Suppressor macrophage treated with lipopolysaccharide for 1 hour (primary cell): ENCODE measurements around the gene CCIN.
A peak's percentile ranks its signal among the peaks of the same experiment; 100 is the strongest.
"Not testable (repeated sequence)": the region's sequence is repeated elsewhere in the genome, so short reads cannot be mapped to it uniquely, and the experiment has no call there.

ENCODE experiments used
- DNase-seq, 3 donors: peaks; one replicate each; pipeline ENCODE4 v3.0.0-alpha.2; 2020 to 2022

The CCIN gene

DNA sequence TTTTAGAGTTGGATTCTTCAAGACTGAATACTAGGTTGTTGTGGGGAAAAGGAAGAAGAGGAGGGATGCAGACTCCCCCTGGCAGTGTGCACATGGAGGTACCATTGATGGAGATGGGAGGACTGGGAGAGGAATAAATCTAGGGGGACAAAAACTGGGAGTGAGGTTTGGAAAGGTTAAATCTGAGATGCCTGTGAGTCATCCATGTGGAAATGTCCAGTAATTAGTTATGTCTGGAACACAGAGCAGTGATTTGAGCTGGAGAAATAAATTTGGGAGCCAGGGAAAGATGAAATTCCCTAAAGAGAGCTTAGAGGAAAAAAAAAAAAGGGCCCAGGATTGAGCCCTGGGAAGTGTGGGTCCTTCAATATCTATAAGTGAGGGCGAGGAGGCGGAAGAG lies 8.0 kb upstream of the CCIN start:
- DNase-seq, result peak in 1 of 3 donors; percentile 15

DNA sequence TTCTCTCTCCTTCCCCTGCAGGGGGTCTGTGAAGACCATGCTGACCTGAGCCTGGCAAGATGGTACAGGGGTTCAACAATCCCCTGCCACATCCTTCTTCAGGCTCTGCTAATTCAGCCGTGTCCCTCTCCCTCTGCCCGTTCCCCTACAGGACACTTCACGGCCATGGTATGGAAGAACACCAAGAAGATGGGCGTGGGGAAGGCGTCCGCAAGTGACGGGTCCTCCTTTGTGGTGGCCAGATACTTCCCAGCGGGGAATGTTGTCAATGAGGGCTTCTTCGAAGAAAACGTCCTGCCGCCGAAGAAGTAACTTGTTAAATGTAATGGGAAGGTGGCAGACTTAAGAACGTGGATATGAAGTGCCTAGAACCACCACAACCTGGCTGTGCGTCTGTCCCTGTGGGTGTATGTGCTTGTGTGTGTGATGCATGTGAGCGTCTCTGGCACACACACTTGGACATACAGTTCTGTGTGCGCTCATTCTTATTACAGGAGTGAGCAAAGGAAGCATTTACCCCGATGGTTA lies 6.9 kb upstream of the CCIN start:
- peak in 1 of 3 donors; percentile 15 for DNase-seq

DNA sequence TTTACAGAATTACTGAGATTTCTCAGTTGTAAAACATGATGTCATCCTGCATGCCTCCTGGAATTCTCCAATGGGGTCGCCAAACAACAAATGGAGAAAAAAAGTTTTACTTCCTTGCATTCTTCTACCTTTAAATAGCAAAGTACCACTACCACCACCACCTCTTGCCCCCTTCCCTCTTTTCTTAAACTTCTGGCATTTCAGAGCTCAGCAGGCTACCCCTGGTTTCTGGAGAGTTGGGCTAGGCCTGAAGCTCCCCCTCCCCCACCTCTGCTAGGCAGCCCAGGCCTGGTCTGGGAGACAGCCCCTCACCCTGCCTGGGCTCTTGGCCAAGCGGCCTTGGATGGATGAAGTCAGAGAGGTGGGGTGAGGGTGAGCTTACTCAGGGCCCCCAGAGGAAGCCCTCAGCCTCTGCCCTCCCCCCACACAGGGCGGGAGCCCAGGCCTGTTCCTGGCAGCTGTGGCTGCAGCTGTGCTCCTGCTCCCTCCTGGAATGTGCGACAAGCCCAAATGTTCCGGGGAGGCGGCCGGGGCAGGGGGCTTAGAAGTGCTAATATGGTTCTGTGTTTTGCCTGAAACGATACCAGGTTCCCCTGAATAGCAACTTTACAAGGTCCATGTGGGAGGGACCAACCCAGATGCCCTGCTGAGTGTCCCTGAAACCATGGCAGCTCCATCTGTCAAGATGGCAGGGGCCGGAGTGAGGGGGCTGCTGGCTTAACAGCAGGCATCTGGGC lies 6.0 kb upstream of the CCIN start:
- DNase-seq, result peak in 1 of 3 donors; percentile 17

DNA sequence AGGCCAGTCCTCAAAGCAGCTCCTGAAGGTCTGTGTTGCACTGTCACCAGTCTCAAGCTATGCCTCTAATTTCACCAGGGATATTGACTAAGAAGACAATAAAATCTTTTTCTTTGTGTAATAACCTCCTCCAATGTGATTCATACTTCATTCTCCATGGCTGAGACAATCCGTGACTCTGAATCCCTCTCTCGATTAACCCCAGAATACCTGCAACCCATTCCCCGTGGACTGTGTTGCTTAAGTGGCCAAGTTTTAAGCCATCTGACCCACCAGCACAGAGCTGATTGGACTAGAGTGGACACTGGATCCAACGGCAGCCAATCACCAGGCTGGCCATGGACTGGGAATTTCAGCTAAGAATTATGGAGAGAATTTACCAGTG lies 5.4 kb upstream of the CCIN start:
- peak in 1 of 3 donors; percentile 16 for DNase-seq

DNA sequence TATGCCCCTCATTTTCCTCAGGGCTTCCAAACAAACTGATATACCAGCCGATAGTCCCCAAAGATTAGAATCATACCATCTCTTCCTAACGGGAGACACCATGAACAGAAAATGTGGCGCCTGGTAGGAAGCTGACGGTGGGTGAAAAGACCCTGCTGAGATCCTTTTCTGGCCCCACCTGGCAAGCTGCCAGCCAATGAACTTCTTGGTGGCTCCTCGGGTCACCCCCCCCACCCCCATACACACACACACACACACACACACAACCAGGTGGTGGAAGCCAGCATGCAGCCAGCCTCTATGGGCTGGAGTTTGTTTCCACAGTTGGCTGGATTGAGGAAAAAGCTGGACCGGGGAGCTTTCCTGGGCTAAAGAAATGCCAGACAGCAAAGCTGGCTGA lies 4.8 kb upstream of the CCIN start:
- DNase-seq, result peak in 1 of 3 donors; percentile 10

DNA sequence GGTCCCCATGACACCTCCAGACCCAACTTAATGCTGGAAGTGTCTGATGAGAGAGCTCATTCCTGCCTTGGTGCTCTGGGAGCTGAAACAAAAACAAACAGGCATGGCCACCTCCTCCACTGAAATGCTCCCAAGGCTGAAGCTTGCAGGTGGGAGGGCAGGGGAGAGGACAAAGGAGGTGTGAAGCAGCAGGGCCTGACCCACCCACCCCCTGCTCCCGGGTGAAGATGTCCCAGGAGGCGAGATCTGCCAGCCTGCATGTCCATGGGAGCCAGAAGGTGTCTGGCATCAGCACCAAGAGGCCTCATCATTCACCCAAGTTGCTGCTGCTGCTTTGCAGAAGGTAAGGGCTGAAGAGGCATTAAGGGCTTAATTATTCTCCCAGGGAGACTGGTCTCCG lies 4.2 kb upstream of the CCIN start:
- DNase-seq, result peak in 1 of 3 donors; percentile 14

DNA sequence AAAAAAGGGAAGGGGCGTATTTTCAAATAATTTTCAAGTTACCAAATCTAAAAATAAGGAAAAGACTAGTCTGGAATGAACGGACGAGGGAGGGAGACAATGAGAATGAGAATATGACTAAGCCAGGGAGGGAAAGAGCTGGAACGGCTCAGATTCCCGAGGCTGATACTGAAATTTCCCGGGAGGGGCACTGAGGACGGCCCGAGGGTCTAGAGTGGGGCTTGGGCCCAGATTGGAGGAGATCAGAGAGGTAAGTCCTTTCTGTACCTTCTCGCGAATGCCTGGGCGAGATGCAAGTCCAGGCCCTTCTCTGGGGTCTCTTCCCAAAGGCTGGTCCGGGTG lies 3.4 kb upstream of the CCIN start:
- peak in 1 of 3 donors; percentile 16 for DNase-seq

DNA sequence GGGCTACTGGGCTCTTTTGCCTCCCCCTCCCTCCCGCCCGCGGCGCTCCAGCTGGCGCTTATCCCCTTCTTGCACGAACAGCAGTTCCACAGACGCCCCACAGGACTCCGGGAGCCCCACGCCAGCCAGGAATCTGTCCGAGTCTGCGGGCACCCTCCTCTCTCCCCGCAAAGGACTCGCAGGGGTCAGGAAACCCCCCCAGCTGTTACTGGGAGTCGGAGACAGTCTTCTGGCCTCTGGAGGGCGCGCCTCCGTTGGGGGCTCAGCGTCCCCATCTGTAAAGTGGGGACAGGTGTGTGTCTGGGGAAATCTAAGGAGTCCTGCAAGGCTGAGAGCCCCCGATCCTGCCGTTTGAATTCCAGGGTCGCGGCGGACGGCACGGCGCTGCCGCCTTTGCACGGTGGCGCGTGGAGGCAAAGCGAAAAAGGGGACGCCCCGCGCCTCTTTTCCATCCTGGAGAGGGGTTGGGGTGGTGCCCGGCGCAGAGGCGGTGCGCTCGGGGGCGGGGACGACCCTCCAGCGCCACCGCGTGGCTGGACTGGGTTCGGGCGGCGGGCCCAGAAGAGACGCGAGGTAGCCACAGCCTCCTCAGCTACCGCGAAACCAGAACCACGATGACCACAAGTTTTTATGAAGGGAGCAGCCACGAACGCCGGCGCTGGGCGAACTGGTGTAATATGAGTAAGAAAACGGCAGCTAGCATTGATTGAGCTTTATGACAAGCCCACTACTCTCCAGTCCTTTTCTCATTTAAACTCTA lies 2.8 kb upstream of the CCIN start:
- DNase-seq, result peak; percentile 82 to 92 (median 89)

DNA sequence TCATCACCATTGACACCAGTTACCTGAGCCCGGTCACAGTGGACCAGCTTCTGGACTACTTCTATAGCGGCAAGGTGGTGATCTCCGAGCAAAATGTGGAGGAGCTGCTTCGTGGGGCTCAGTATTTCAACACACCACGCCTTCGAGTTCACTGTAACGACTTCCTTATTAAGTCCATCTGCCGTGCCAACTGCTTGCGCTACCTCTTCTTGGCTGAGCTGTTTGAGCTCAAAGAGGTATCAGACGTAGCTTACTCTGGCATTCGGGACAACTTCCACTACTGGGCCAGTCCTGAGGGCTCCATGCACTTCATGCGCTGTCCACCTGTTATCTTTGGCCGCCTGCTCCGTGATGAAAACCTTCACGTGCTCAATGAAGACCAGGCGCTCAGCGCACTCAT lies 520 bp downstream of the CCIN start:
- DNase-seq, result peak; percentile 38 to 49 (median 48)

DNA sequence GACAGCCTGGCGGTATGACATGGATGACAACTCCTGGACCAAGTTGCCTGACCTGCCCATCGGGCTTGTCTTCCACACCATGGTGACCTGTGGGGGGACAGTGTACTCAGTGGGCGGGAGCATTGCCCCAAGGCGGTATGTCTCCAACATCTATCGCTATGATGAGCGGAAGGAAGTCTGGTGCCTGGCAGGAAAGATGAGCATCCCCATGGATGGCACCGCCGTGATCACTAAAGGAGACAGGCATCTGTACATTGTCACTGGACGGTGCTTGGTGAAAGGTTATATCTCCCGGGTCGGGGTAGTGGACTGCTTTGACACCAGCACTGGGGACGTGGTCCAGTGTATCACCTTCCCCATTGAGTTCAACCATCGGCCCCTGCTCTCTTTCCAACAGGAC lies 1.3 kb downstream of the CCIN start:
- peak in 1 of 3 donors; percentile 16 for DNase-seq

DNA sequence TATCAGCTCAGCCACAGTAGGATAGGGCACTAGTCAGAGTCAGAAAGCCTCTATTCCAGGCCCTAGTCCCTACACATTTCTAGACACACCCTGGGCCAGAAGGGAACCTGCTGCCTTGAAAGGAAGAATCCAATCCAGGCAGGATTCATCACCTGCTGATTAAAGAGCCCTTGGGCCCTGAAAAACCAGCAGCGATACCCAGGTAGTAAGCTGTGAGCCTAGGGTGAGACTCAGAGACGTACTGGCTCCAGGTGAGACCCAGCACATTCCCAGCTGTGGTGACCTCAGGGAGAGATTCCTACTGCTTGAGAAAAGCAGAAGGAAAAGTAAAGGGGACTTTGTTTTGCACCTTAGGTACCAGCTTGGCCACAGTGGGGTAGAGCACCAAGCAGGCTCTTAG lies 4.7 kb downstream of the CCIN start:
- no peak for DNase-seq

DNA sequence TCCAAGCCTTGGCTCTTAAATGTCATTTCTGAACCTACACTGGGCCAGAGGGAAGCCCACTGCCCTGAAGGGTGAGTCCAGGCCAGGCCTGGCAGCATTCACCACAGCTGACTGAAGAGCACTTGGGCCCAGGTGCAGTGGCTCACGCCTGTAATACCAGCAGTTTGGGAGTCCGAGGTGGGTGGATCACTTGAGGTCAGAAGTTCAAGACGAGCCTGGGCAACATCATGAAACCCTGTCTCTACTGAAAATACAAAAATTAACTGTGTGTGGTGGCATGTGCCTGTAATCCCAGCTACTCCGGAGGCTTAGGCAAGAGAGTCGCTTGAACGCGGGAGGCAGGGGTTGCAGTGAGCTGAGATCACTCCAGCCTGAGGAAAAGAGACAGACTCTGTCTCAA lies 5.1 kb downstream of the CCIN start:
- no peak for DNase-seq

DNA sequence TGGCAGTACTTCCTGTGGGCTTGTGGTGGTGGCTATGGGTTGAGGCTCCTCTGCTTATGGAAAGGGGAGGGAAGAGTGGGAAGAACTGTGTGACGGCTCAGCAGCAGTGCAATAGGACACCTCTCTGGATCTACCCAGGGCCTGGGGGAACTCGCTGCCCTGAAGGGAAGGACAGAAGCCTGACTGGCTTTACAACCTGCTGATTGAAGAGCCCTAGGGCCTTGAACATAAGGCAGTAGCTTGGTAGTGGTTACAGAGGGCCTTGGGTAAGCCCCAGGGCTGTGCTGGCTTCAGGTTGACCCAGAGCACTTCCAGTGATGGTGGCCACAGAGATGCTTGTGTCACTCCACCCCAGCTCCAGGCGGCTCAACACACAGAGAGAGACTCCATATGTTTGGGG lies 5.5 kb downstream of the CCIN start:
- no peak for DNase-seq

DNA sequence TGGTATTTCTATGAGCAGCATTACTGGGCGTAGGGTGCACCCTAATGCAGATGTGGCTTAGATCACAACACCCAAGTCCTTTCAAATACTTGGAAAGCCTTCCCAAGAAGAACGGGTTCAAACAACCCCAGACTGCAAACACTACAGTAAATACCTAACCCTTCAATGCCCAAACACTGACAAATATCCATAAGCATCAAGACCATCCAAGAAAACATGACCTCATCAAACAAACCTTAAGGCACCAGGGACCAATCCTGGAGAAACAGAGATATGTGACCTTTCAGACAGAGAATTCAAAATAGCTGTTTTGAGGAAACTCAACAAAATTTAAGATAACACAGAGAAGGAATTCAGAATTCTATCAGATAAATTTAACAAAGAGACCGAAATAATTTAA lies 6.0 kb downstream of the CCIN start:
- not testable (repeated sequence) for DNase-seq

DNA sequence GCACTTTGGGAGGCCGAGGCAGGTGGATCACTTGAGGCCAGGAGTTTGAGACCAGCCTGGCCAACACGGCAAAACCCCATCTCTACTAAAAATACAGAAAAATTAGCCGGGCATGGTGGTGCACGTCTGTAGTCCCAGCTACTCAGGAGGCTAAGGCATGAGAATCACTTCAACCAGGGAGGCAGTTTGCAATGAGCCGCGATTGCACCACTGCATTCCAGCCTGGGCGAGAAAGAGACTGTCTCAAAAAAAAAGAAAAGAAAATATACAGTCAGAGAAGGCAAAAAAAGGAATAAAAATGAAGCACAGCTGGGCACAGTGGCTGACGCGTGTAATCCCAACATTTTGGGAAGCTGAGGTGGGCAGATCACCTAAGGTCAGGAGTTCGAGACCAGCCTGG lies 7.3 kb downstream of the CCIN start:
- peak in 1 of 3 donors; percentile 6 for DNase-seq

DNA sequence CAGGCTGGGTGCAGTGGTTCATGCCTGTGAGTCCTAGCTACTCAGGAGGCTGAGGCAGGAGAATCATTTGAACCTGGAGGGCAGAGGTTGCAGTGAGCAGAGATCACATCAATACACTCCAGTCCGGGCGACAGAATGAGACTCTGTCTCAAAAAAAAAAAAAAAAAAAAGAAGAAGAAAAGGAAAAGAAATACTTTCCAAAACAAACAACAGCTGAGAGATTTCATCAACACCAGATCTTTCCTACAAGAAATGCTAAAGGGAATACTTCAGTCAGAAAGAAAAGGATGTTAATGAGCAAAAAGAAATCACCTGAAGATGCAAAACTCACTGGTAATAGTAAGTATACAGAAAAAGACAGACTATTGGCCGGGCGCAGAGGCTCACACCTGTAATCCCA lies 8.4 kb downstream of the CCIN start:
- no peak for DNase-seq

DNA sequence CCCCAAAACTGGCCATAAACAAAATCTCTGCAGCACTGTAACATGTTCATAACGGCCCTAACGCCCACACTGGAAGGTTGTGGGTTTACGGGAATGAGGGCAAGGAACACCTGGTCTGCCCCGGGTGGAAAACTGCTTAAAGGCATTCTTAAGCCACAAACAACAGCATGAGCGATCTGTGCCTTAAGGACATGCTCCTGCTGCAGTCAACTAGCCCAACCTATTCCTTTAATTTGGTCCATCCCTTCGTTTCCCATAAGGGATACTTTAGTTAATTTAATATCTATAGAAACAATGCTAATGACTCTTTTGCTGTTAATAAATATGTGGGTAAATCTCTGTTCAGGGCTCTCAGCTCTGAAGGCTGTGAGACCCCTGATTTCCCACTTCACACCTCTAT lies 11.1 kb downstream of the CCIN start:
- not testable (repeated sequence) for DNase-seq

DNA sequence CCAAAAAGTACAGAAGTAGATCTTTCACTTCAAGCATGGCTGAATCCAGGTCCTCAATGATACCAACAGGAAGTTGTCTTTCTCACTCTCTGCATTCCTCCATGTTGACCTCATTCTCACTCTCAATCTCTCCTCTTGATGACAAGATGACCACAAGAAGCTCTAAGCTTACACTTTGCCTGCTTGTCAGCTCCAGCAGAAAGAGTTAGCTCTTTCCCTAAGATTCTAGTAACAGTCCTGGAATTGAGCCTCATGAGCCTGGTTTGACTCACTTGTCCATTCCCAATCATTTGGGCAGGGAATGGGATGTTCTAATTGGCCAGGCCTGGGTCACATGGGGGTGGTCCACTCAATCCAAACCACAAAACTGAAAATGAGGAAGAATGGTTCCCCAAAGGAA lies 18.2 kb downstream of the CCIN start:
- no peak for DNase-seq

DNA sequence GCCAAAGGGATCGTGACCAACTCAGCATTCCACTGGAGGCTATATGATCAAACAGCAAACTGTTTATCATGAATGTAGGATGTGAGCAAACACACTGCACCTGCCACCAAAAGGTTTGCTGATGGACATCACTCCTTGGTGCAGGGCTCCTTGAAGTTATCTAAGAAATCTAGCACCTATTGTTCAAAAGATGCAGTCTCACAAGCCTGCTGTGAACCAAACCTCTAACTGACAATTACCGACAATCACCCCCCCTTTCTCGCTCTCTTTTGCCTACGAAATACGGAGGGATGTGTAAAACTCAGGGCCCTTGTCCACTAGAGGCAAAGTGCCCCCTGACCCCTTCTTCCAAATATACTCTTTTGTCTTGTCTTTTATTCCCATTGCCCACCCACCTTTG lies 19.0 kb downstream of the CCIN start:
- DNase-seq, result no peak

DNA sequence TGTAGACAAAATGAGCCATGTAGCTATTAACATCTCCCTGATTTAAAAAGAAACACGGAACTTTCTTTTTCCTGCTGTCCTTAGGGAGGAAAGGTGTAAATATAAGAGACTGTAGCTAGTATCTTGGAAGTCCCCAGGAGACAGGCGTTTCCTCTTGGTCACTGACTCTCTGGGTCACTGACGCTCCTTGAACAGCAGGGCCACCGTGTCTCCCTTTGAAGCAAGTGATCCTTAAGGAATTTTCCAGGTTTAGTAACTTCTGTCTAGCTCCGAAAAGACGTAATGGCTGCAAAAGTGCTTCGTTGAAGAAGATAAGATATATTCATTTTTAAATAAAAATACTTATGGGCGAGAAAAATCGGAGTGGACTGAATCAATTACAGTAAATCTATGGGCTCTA lies 20.8 kb downstream of the CCIN start:
- peak; percentile 66 to 70 (median 68) for DNase-seq

DNA sequence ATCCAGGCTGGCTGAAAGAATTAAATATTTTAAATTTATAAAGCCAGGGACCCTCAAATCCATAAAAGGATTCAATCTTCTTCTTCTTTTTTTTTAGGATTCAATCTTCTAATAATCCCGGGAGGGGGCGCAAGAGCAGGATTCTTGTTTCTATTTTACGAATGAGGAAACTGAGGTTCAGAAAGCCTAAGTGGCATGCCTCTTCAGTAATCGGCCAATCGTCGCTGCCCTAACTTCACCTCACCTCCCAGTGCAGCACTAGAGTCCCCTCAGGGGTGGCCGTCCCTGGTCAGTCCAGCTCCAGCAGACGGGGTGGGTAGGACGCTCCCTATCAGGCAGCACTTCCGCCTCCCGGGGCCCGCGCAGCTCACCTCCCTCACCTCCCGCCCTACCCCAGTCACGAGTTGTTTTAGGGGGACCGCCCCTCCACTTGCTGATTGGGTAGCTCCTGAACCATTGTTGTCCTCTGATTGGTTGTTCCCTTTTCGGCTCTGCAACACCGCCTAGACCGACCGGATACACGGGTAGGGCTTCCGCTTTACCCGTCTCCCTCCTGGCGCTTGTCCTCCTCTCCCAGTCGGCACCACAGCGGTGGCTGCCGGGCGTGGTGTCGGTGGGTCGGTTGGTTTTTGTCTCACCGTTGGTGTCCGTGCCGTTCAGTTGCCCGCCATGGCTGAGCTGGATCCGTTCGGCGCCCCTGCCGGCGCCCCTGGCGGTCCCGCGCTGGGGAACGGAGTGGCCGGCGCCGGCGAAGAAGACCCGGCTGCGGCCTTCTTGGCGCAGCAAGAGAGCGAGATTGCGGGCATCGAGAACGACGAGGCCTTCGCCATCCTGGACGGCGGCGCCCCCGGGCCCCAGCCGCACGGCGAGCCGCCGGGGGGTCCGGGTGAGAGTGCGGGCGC lies 21.5 kb downstream of the CCIN start, which contains the start of gene CLTA:
TSS of gene CLTA (plus strand) at position 534 of the 902 bp plus-strand sequence. CDS start at position 670, 136 bp downstream.
- DNase-seq, result peak; percentile 97 to 98 (median 97)

DNA sequence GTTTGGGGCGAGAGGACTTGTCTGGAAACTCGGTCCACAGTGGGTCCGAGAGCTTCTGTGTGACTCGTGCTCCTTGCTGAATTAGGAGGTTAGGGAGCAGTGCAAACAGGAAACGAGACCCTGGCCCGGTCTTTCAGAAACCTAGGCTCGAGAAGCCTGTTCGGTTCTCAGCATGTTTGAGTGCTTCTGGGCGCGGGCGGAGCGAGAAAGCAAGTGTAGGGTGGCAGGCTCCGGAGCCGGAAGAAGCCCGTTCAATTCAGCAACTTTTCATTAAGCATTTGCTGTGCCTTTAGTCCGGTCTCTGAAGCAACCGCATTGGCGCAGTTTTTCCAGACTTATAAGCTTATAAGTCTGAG lies 22.1 kb downstream of the CCIN start:
- peak; percentile 44 to 59 (median 47) for DNase-seq

DNA sequence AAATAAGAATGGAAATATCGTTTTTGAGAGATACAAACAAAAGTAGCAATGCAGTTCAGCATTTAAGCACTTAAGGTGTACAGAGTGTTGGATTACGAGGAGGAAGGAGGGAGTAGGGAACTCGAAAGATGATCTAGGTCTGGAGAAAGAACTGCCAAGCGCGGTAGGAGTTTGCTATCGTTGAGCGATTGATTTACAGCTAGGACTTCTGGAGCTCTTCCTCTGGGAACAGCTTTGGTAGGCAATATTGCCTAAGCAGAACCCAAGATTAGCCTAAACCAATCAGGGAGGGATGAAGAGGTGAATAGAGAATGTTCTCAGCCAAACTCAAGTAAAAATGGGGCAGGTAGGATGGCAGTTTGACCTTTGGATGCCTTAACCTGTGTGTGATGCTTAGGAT lies 22.5 kb downstream of the CCIN start:
- peak in 1 of 3 donors; percentile 25 for DNase-seq
